ACHN (cell line): Measurements from ENCODE around the gene NMNAT1.
"Not testable (repeated sequence)": the region's sequence is repeated elsewhere in the genome, so short reads cannot be mapped to it uniquely, and the experiment has no call there.

Experiments
- DNase-seq: peaks from one replicate; pipeline ENCODE4 v3.0.0-alpha.2; 2015
- in situ Hi-C: cut with HindIII; loops from 2 replicates; pipeline ENCODE4 v1.10.0; 2017; ENCODE audit warnings: low sequenced_read_pairs, low pct_ligation_motif_present, low pct_unique_long_range_greater_than_20kb

Gene NMNAT1

GRCh38 chr1:9916452-9916851 is 26.8 kb upstream of the NMNAT1 start:
- in situ Hi-C loops: no loop called here
- no peak for DNase-seq

DNA sequence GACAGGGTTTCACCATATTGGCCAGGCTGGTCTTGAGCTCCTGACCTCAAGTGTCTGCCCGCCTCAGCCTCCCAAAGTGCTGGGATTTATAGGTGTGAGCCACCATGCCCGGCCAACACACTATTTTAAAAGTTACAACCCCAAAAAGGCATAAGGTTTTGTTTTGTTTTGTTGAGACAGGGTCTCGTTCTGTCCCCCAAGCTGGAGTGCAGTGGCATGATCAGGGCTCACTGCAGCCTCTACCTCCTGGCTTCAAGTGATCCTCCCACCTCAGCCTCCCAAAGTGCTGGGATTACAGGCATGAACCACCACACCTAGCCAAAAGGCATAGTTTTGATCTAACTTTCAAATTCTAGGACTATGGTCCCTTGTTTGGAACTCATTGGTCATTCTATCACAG is 25.8 kb upstream of the NMNAT1 start:
- in situ Hi-C loops, DNase-seq: not testable (repeated sequence)

GRCh38 chr1:9917901-9918300 is 25.4 kb upstream of the NMNAT1 start:
- in situ Hi-C loops: no loop called here

GRCh38 chr1:9920606-9921005 is 22.7 kb upstream of the NMNAT1 start:
- DNase-seq: no peak
- in situ Hi-C loops: no loop called here

More at GRCh38 chr1:9917901-9918300, 25.4 kb upstream of the NMNAT1 start:
- no peak for DNase-seq

DNA sequence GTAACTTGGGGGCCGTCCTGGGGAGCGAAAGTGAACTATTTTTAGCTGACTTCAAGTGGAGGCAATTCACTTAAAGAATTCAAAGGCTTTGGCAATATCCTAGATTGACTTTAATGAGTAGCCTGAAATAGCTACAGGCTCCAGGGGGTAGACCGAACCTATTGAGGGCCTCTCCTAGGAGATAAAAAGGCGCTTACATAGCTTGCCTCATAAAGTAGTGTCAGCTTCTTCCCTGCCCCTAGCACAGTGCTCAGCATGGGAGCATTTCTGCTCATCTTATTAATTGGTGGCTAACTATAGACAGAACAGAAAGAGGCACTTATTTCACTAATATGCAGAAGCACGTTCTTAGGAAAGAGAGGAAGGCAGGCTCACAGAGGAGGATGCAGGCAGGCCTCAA is 20.9 kb upstream of the NMNAT1 start:
- no peak for DNase-seq
- in situ Hi-C loops: no loop called here

DNA sequence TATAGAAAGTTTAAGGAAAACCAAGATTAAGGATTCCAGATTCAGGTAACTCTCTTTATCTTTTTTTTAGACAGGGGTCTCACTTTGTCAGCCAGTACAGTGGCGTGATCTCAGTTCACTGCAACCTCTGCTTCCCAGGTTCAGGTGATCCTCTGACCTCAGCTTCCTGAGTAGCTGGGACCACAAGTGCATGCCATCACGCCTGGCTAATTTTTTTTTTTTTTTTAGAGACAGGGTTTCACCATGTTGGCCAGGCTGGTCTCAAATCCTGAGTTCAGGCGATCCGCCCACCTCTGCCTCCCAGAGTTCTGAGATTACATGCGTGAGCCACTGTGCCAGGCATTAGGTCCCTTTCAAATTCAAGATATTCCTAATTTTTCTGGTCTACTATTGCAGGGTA is 16.0 kb upstream of the NMNAT1 start:
- DNase-seq: no peak
- in situ Hi-C loops: no loop called here

DNA sequence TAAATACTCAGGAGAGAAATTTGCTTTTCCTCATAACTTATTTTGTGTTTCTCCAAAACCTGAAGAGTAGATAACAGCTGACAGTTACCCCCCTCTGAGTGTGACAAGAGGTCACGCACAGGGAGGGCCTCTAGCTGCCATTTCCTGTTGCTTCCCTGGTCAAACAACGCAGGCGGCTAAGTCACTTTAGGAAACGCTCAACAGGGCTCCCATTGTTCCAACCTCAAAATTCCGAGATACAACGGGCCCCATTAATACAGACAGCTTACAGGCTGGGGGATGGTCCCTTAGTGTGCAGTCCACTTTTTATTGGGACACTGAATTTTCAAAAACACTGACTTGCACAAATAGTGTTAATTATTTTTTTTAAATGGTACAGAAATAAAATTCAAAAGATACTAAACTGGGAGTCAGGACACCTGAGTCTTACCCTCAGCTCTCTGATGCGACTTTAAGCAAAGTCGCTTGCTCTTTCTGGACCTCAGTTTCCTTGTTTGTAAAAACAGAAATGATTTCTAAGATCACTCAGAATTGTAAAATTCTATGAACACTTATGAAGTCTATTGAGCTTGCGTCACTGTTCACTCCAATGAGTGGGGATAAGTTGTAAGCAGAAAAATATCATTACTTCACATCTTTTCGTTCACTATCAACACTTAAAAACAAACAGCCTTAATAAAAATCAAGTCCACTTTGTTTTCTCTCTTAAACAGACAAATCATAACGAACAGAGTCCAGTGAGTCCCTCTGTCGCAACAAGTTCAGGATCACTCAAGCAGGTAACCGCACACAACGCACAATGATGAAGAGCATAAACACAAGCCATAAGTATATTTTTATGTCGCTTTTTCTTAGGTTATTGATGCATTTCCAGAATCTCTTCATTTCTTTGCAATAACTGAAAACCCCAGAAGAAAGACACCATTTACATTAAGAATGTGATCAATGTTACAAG is 13.6 kb upstream of the NMNAT1 start:
- no peak for DNase-seq
- in situ Hi-C loops: no loop called here

- in situ Hi-C loops: no loop called here
- peak; percentile 66 for DNase-seq
Observed at GRCh38 chr1:9942399-9942938, 806 bp upstream of the NMNAT1 start.

DNA sequence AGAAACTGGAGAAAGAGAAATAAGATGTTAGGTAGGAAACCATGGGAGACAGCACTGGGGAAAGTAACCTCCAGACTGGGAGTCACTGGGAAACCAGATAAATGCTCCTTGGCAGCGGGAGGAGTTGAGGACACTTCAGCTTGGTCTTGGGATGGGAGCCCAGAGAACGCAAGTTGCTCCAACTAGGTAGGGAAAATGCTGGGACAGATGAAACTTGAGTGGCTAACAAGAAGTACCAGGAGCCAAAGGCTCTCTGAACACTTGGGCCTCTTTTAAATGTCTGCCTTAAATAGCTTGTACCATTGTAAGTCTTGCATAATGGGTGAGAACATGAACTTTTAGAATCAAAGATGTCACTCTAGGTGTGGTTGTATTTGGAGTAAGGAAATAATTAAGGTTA is 3.0 kb downstream of the NMNAT1 start:
- DNase-seq: no peak
- in situ Hi-C loops: no loop called here

DNA sequence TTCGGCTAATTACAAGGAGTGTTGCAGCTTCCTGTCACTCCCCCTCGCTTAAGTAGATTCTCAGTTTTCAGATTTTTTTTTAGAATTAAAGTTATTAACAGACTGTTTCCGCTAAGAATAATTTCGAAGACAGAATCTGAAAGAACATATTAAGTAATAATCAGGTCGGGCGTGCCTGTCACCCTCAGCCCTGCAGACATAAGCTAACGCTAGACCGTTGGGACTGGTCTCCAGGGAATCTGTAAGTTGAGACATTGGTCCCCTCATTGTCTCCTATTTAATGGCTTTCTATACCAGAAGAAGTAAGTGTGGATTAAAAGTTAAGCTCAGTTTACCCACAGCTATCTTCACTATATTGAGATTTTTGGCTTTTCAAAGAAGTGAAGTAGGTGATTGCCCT is 14.5 kb downstream of the NMNAT1 start:
- in situ Hi-C loops: no loop called here
- no peak for DNase-seq

GRCh38 chr1:9960011-9960410 is 16.7 kb downstream of the NMNAT1 start:
- DNase-seq: no peak
- in situ Hi-C loops: no loop called here

GRCh38 chr1:9960706-9961562 is 17.7 kb downstream of the NMNAT1 start:
- in situ Hi-C loops: no loop called here
- DNase-seq: no peak

DNA sequence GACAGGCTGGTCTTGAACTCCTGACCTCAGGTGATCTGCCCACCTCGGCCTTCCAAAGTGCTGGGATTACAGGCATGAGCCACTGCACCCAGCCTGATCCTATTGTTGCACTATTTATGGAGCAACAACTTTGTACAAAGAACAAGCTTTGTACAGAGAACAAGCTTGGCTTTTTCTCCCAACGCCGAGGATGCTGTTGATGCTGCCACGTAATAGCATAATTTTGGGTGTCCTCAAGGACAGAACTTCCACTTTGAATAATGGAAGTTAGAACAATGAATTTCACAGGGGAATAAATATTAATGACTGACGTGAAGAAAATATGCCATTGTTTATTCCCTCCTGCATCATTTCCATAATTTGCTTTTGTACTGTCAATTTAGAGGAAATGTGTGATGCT is 41.0 kb downstream of the NMNAT1 start:
- in situ Hi-C loops: no loop called here
- no peak for DNase-seq

- DNase-seq: no peak
- in situ Hi-C loops: no loop called here
Observed at GRCh38 chr1:9985001-9985400, 41.7 kb downstream of the NMNAT1 start.

DNA sequence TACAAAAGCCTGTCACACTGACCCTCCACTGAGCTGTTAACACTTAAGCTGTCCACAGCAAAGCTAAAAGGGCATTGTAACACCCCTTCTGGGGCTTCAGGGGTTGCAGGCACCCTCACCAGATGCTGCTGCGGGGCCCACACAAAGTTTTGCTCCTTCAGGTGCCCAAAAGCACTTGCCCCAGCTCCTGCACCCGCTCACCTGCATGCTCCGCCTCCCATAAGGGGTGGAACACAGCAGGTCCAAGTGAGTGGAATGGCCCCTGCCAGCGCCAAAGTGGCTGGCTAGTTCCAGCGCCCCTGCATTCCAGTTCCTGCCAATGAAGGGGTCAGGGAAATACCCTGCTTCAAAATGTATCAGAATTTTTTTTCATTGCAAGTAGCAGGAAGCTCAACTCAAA is 46.5 kb downstream of the NMNAT1 start:
- in situ Hi-C loops: no loop called here
- no peak for DNase-seq

DNA sequence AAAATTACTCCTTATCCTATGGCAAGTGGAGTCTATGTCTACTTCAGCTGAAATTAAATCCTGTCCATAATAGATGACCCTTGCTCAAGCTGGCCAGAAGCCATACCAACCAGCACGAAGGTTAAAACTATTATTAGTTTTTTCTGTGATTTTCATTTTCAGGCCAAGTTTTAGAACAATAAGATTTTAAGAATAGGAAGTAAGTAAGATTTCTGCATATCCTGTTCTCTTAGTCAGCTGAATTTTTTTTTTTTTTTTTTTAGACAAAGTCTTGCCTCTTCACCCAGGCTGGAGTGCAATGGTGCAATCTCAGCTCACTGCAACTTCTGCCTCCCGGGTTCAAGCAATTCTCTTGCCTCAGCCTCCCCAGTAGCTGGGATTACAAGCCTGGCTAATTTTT is 47.7 kb downstream of the NMNAT1 start:
- DNase-seq: no peak
- in situ Hi-C loops: no loop called here

- in situ Hi-C loops: no loop called here
- no peak for DNase-seq
Observed at GRCh38 chr1:9992910-9993309, 49.6 kb downstream of the NMNAT1 start.

DNA sequence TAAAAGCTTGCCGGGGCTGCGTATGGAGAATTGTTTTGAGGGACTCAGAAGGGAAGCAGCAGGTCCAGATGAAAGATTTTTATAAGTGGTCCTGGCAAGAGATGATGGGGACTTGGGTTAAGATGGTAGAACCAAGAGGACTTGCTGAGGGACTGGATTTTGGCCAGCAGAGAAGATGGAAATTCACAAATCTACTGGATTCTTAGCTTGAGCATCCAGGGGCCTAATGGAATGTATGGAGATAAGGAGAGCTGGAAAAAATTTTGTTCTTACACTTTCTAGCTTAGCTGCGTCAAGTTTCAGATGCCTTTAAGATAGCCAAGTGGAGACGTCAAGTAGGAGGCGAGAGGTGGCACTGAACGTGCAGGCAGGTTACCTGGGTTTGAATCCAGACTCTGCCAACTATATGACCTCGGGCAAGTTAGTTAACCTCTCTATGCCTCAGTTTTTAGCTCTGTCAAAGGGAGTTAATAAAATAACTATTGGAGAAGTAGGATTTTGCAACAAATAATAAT is 50.3 kb downstream of the NMNAT1 start:
- DNase-seq: no peak
- in situ Hi-C loops: no loop called here
